Kidney (tissue), 14 donors: ENCODE data around the gene FBXO33. TPM values are rescaled to one million over a fixed set of nuclear protein-coding genes. Genes with fewer than 3 reads are reported as not detected.

Experiments
- DNase-seq, 5 donors: peaks; one replicate each; pipeline ENCODE4 v3.0.0-alpha.2; 2013 to 2020
- FAIRE-seq: peaks from 2 replicates; lab custom pipeline; 2012; peaks lifted over from hg19 to GRCh38; lab: Jason Lieb, UNC
- H3K27ac ChIP-seq, 2 donors: one replicate each; pipeline ENCODE4 v1.7.0; 2013; ENCODE audit warnings: low read depth in 2 of 2, low read length in 2 of 2, inconsistent platforms in 1 of 2
- H3K27me3 ChIP-seq: one replicate; pipeline ENCODE4 v1.7.1; 2013; ENCODE audit warnings: low read length, inconsistent platforms; ENCODE audit not compliant: control insufficient read depth, insufficient read depth
- H3K36me3 ChIP-seq, 3 donors: one replicate each; pipeline versions ENCODE4 v1.7.0 to v1.7.1; 2013; ENCODE audit warnings: low read length in 3 of 3, control low read depth in 1 of 3, inconsistent platforms in 1 of 3; ENCODE audit not compliant: insufficient read depth in 3 of 3, control insufficient read depth in 2 of 3
- H3K4me1 ChIP-seq, 3 donors: one replicate each; pipeline versions ENCODE4 v1.7.0 to v1.7.1; 2013; ENCODE audit warnings: low read length in 3 of 3, inconsistent platforms in 1 of 3, low read depth in 1 of 3; ENCODE audit not compliant: control insufficient read depth in 2 of 3, insufficient read depth in 2 of 3
- H3K4me3 ChIP-seq, 3 donors: one replicate each; pipeline versions ENCODE4 v1.7.0 to v1.8.1; 2013; ENCODE audit warnings: low read length in 3 of 3, control low read depth in 1 of 3, inconsistent platforms in 1 of 3
- H3K9ac ChIP-seq, 3 donors: one replicate each; pipeline versions ENCODE4 v1.7.0 to v1.7.1; 2013; ENCODE audit warnings: low read length in 3 of 3, control low read depth in 1 of 3, inconsistent platforms in 1 of 3
- H3K9me3 ChIP-seq, 3 donors: one replicate each; pipeline versions ENCODE4 v1.7.0 to v1.7.1; 2013; ENCODE audit warnings: low read length in 3 of 3, control low read depth in 1 of 3, inconsistent platforms in 1 of 3; ENCODE audit not compliant: control insufficient read depth in 2 of 3, insufficient read depth in 1 of 3
- intact Hi-C: fragments of 100-400 bp; cut with DNase I; formaldehyde crosslinking; loops from one replicate; pipeline ENCODE4 v1.11.1; 2022
- polyA plus RNA-seq: library from polyadenylated mRNA; stranded (reverse); fragments of 350-450 nt; fragmentation: Illumina TruSeq; extraction: RNeasy Lipid Tissue Mini Kit (QIAGEN cat#74804); gene quantifications from one replicate; pipeline ENCODE4 v1.2.3, GENCODE V29; 2014; ENCODE audit warnings: low read depth, low replicate concordance; ENCODE audit not compliant: insufficient read depth
- total RNA-seq: library from RNA; stranded (reverse); fragmentation: NEBNext Ultra II Directional; extraction: Animal tissue kit (Norgen Biotek cat#: 25700); gene quantifications from one replicate; pipeline ENCODE4 v1.2.1, GENCODE V29; 2021
- TF ChIP-seq, protein P1 (sequence below): IDR thresholded peaks from 3 replicates; pipeline ENCODE4 v1.5.1; 2012; ENCODE audit warnings: mild to moderate bottlenecking, moderate library complexity, borderline replicate concordance; ENCODE audit not compliant: insufficient read depth; ENCODE audit errors: extremely low read depth
- donor health status: control.
- donor health status: control.
- donor health status: control.
- donor health status: control.
- donor health status: control.
- donor health status: DM: yes; HTN: yes; CAD: no.
- donor health status: Normal renal cell carcinoma (clear cell type).

FBXO33 gene
- total and polyA plus RNA-seq, 2 donors from 2014 or later: 6.5 to 11.2 TPM

DNA sequence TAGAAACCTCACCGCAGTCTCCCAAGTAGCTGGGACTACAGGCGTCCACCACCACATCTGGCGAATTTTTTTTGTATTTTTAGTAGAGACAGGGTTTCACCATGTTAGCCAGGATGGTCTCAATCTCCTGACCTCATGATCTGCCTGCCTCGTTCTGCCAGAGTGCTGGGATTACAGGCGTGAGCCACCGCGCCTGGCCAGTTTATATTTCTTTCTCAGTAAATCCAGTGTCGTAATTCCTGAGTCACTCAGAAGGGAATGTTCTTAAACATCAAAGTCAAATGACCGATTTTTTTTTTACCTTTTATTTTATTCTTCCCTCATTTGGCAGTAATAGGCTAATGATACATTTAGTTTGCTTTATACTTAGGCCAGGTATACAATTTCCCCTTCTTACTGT is 80.5 kb downstream of the FBXO33 start:
- H3K4me3 ChIP-seq: no peak overlapping the region
- H3K4me1 ChIP-seq: no peaks in the 10 kb centered on the region
- FAIRE-seq: no peak
- TF ChIP-seq, protein P1, sequence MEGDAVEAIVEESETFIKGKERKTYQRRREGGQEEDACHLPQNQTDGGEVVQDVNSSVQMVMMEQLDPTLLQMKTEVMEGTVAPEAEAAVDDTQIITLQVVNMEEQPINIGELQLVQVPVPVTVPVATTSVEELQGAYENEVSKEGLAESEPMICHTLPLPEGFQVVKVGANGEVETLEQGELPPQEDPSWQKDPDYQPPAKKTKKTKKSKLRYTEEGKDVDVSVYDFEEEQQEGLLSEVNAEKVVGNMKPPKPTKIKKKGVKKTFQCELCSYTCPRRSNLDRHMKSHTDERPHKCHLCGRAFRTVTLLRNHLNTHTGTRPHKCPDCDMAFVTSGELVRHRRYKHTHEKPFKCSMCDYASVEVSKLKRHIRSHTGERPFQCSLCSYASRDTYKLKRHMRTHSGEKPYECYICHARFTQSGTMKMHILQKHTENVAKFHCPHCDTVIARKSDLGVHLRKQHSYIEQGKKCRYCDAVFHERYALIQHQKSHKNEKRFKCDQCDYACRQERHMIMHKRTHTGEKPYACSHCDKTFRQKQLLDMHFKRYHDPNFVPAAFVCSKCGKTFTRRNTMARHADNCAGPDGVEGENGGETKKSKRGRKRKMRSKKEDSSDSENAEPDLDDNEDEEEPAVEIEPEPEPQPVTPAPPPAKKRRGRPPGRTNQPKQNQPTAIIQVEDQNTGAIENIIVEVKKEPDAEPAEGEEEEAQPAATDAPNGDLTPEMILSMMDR: no peak
- no peak overlapping the region for H3K27ac ChIP-seq
- H3K9me3 ChIP-seq: no peaks in the 10 kb centered on the region
- H3K27me3 ChIP-seq: no peaks in the 10 kb centered on the region
- intact Hi-C loops: no loop called here
- no peak for DNase-seq
- H3K36me3 ChIP-seq: peaks cover 2 to 5% (median 2%) of the 10 kb centered on the region in 3 donors
- no peak overlapping the region for H3K9ac ChIP-seq

DNA sequence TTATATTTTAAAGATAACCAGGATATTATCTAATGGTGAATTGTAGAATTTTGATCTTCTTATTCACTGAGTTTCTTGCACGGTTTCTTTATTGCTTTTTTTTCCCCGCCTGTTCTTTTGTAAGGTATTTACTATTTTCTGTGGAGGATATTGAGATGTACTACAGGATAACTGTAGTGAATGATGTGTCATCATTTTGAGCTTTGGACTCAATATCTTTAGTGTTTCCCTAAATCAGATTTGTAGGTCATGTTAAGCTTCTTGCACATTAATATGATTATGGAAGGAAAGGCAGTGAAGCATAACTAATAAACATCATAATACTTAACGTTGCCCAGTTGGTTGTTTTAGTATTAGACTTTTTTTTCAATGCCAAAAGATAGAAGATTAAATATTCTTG is 81.4 kb downstream of the FBXO33 start:
- TF ChIP-seq, protein P1: no peak
- Histone ChIP-seq H3K4me3 (no peak overlapping the region), H3K4me1 (no peaks in the 10 kb centered on the region), H3K36me3 (peaks cover 2 to 10% (median 2%) of the 10 kb centered on the region in 3 donors), H3K9ac (no peak overlapping the region), H3K27ac (no peak overlapping the region), H3K9me3 (no peaks in the 10 kb centered on the region), H3K27me3 (no peaks in the 10 kb centered on the region)
- DNase-seq (no peak), FAIRE-seq (no peak)
- intact Hi-C loops: no loop called here

Other genes starting within 250 kb of the FBXO33 start
- 65.6 TPM for gene MIA2, start 198.5 kb downstream of the FBXO33 start, total RNA-seq
- gene MIA2, start 198.5 kb downstream of the FBXO33 start, polyA plus RNA-seq: 63.2 TPM